HG03159 (cell line): ENCODE measurements around the gene SPOCK2.

ENCODE experiments used
- ATAC-seq: cut with Tn5 transposase; IDR thresholded peaks from one replicate; pipeline ENCODE4 v1.9.1; 2021; ENCODE audit warnings: mild to moderate bottlenecking, moderate library complexity; ENCODE audit not compliant: unreplicated experiment

The SPOCK2 gene

GRCh38 chr10:72090326-72090725, 2.0 kb upstream of the SPOCK2 start:
- ATAC-seq: no peak

- no peak for ATAC-seq
Measured at GRCh38 chr10:72089618-72090017, 1.3 kb upstream of the SPOCK2 start.

GRCh38 chr10:72088889-72089575, 681 bp upstream of the SPOCK2 start:
- no peak for ATAC-seq

GRCh38 chr10:72087392-72087968, 871 bp downstream of the SPOCK2 start:
- ATAC-seq: no peak

GRCh38 chr10:72086466-72087391, 1.6 kb downstream of the SPOCK2 start:
- ATAC-seq: no peak

- no peak for ATAC-seq
Measured at GRCh38 chr10:72085864-72086465, 2.4 kb downstream of the SPOCK2 start.

GRCh38 chr10:72085166-72085565, 3.2 kb downstream of the SPOCK2 start:
- no peak for ATAC-seq

- no peak for ATAC-seq
Measured at GRCh38 chr10:72083790-72084459, 4.4 kb downstream of the SPOCK2 start.

- no peak for ATAC-seq
Measured at GRCh38 chr10:72082856-72083789, 5.2 kb downstream of the SPOCK2 start.

GRCh38 chr10:72081772-72082590, 6.4 kb downstream of the SPOCK2 start:
- ATAC-seq: no peak

GRCh38 chr10:72081210-72081609, 7.1 kb downstream of the SPOCK2 start:
- ATAC-seq: no peak

GRCh38 chr10:72080042-72080975, 8.0 kb downstream of the SPOCK2 start:
- ATAC-seq: no peak

- no peak for ATAC-seq
Measured at GRCh38 chr10:72079356-72079755, 9.0 kb downstream of the SPOCK2 start.

GRCh38 chr10:72077275-72077990, 10.9 kb downstream of the SPOCK2 start:
- ATAC-seq: no peak

GRCh38 chr10:72076756-72077155, 11.6 kb downstream of the SPOCK2 start:
- ATAC-seq: no peak

- no peak for ATAC-seq
Measured at GRCh38 chr10:72075376-72076115, 12.8 kb downstream of the SPOCK2 start.
